Parathyroid adenoma (tissue), 2 donors: ENCODE measurements around the gene CD44.
A peak's percentile ranks its signal among the peaks of the same experiment; 100 is the strongest.

ENCODE experiments used
- H2AFZ ChIP-seq: fragments of 300-600 bp; sonication (generic); one replicate; pipeline ENCODE4 v1.7.0; 2017; ENCODE audit warnings: antibody characterized with exemption, mild to moderate bottlenecking
- H3K27ac ChIP-seq: fragments of 300-600 bp; sonication (generic); one replicate; pipeline ENCODE4 v1.7.0; 2017
- H3K27me3 ChIP-seq: fragments of 300-600 bp; sonication (generic); one replicate; pipeline ENCODE4 v1.7.0; 2017; ENCODE audit warnings: low read length; ENCODE audit not compliant: control insufficient read depth, insufficient read depth
- H3K36me3 ChIP-seq: fragments of 300-600 bp; sonication (generic); one replicate; pipeline ENCODE4 v1.7.0; 2017; ENCODE audit warnings: low read length; ENCODE audit not compliant: control insufficient read depth, insufficient read depth
- H3K4me1 ChIP-seq: fragments of 300-600 bp; sonication (generic); one replicate; pipeline ENCODE4 v1.7.0; 2017; ENCODE audit warnings: control low read depth
- H3K4me2 ChIP-seq: fragments of 300-600 bp; sonication (generic); one replicate; pipeline ENCODE4 v1.7.0; 2017; ENCODE audit warnings: low read length
- H3K4me3 ChIP-seq: fragments of 300-600 bp; sonication (generic); one replicate; pipeline ENCODE4 v1.7.0; 2017; ENCODE audit warnings: low read depth, low read length
- H3K79me2 ChIP-seq: fragments of 300-600 bp; sonication (generic); one replicate; pipeline ENCODE4 v1.7.0; 2017; ENCODE audit warnings: control low read depth
- H3K9ac ChIP-seq: fragments of 300-600 bp; sonication (generic); one replicate; pipeline ENCODE4 v1.7.0; 2017; ENCODE audit warnings: mild to moderate bottlenecking
- H3K9me3 ChIP-seq: fragments of 300-600 bp; sonication (generic); one replicate; pipeline ENCODE4 v1.7.0; 2017; ENCODE audit warnings: low read length; ENCODE audit not compliant: control insufficient read depth
- CTCF ChIP-seq: fragments of 300-600 bp; sonication (generic); IDR thresholded peaks from one replicate; pipeline ENCODE4 v1.7.0; 2017; ENCODE audit warnings: antibody characterized with exemption, mild to moderate bottlenecking
- donor health status: primary hyperparathyroidism.

Gene CD44

DNA sequence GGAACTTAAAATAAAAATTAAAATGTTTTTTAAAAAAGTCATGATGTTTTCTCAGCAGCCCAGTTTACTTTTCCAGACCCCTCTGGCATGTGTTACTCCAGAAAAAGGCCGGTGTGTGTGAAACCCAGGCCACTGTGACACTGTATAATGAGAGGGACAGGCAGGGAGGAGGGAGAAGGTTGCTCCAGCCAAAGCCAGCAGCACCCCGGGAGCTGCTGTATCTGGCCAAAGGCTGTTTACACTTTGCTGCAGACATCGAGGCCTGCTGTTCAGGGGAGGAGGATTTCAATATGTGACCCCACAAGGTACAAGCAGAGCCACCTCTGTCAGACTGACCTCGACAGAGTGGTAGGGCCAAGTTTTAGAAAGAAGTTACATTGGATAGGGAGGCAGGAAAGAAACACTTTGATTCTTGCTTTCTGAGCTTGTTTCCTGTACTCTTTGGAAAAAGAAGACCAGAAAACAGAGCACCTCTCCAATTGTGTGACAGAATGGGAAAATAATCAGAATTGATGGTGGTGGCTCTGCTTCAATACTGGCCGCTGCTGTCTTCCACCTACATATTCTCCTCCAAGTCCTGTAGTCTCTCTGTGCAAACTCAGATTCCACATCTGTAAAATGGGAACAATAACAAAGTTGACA, 41.0 kb upstream of the CD44 start:
- no peak overlapping the region for H3K9ac ChIP-seq
- no peak for TF ChIP-seq CTCF
- no peak overlapping the region for H2AFZ ChIP-seq
- H3K9me3 ChIP-seq: no peaks in the 10 kb centered on the region
- H3K79me2 ChIP-seq: no peaks in the 10 kb centered on the region
- H3K27ac ChIP-seq: no peak overlapping the region
- no peaks in the 10 kb centered on the region for H3K27me3 ChIP-seq
- H3K4me3 ChIP-seq: no peak overlapping the region
- H3K4me2 ChIP-seq: no peak overlapping the region
- H3K4me1 ChIP-seq: no peaks in the 10 kb centered on the region
- no peaks in the 10 kb centered on the region for H3K36me3 ChIP-seq

GRCh38 chr11:35098855-35099254, 40.1 kb upstream of the CD44 start:
- H3K4me1 ChIP-seq: no peaks in the 10 kb centered on the region
- no peak overlapping the region for H3K4me2 ChIP-seq
- no peak overlapping the region for H3K9ac ChIP-seq
- no peaks in the 10 kb centered on the region for H3K36me3 ChIP-seq
- H3K27ac ChIP-seq: no peak overlapping the region
- H3K9me3 ChIP-seq: no peaks in the 10 kb centered on the region
- no peaks in the 10 kb centered on the region for H3K79me2 ChIP-seq
- H3K27me3 ChIP-seq: no peaks in the 10 kb centered on the region
- no peak overlapping the region for H3K4me3 ChIP-seq
- peak overlapping the region; percentile 33 for H2AFZ ChIP-seq
- TF ChIP-seq CTCF: no peak

GRCh38 chr11:35099278-35100012, 39.5 kb upstream of the CD44 start:
- Histone ChIP-seq H3K36me3 (no peaks in the 10 kb centered on the region), H3K27me3 (no peaks in the 10 kb centered on the region), H3K9me3 (no peaks in the 10 kb centered on the region), H3K9ac (no peak overlapping the region), H2AFZ (no peak overlapping the region), H3K4me3 (no peak overlapping the region), H3K4me2 (no peak overlapping the region), H3K79me2 (no peaks in the 10 kb centered on the region), H3K27ac (peak overlapping the region; percentile 24), H3K4me1 (no peaks in the 10 kb centered on the region)
- no peak for TF ChIP-seq CTCF

GRCh38 chr11:35100013-35100383, 39.0 kb upstream of the CD44 start:
- H3K4me3 ChIP-seq: no peak overlapping the region
- no peaks in the 10 kb centered on the region for H3K27me3 ChIP-seq
- H2AFZ ChIP-seq: no peak overlapping the region
- peak overlapping the region; percentile 24 for H3K27ac ChIP-seq
- no peak overlapping the region for H3K9ac ChIP-seq
- TF ChIP-seq CTCF: no peak
- H3K79me2 ChIP-seq: no peaks in the 10 kb centered on the region
- H3K4me2 ChIP-seq: no peak overlapping the region
- no peaks in the 10 kb centered on the region for H3K9me3 ChIP-seq
- no peaks in the 10 kb centered on the region for H3K4me1 ChIP-seq
- H3K36me3 ChIP-seq: no peaks in the 10 kb centered on the region

DNA sequence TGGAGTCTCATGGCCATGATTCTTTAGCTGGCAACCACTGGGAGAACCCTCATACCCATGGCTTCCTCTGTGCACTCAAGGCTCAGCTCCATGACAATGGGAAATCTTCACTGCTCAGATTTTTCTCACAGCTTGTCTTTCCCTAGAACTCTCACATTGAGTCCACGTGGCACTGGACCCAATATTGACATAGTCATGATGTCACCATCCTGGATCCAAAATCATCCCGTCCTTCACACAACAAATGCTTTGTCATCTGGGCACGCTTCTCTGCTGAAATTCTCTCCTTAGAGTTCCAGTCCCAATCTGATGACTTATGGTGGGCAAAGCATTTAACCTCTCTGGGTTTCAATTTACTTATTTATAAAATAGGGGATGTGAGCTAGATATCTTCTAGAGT, 37.7 kb upstream of the CD44 start:
- no peak overlapping the region for H3K27ac ChIP-seq
- H3K27me3 ChIP-seq: no peaks in the 10 kb centered on the region
- H3K9me3 ChIP-seq: no peaks in the 10 kb centered on the region
- TF ChIP-seq CTCF: no peak
- H3K79me2 ChIP-seq: no peaks in the 10 kb centered on the region
- no peak overlapping the region for H3K4me2 ChIP-seq
- no peak overlapping the region for H2AFZ ChIP-seq
- no peak overlapping the region for H3K9ac ChIP-seq
- no peaks in the 10 kb centered on the region for H3K4me1 ChIP-seq
- no peaks in the 10 kb centered on the region for H3K36me3 ChIP-seq
- H3K4me3 ChIP-seq: no peak overlapping the region
